Dendritic cell treated with granulocyte-macrophage colony-stimulating factor and Interleukin-4, amounts not matched to agents 40 ng/mL and 50 ng/mL, for 4 days (primary cell): Measurements from ENCODE around the gene NR4A3.
"Not testable (repeated sequence)": the region's sequence is repeated elsewhere in the genome, so short reads cannot be mapped to it uniquely, and the experiment has no call there.

Source experiments
- H3K27ac Mint-ChIP-seq: one replicate; pipeline ENCODE4 v1.8.0; 2022; ENCODE audit warnings: mild to moderate bottlenecking, mixed read lengths
- H3K27me3 Mint-ChIP-seq: one replicate; pipeline ENCODE4 v1.8.0; 2022; ENCODE audit warnings: mild to moderate bottlenecking, mixed read lengths
- H3K36me3 Mint-ChIP-seq: one replicate; pipeline ENCODE4 v1.8.0; 2022; ENCODE audit warnings: low read depth, mixed read lengths
- H3K4me1 Mint-ChIP-seq: one replicate; pipeline ENCODE4 v1.8.0; 2022; ENCODE audit warnings: low read depth, mixed read lengths
- H3K4me3 Mint-ChIP-seq: one replicate; pipeline ENCODE4 v1.8.0; 2022; ENCODE audit warnings: mild to moderate bottlenecking, moderate library complexity, mixed read lengths
- H3K9me3 Mint-ChIP-seq: one replicate; pipeline ENCODE4 v1.8.0; 2022; ENCODE audit warnings: mixed read lengths
- intact Hi-C: fragments of 100-400 bp; cut with micrococcal nuclease; formaldehyde crosslinking; loops from one replicate; pipeline ENCODE4 v1.15.0; 2022

NR4A3 gene

DNA sequence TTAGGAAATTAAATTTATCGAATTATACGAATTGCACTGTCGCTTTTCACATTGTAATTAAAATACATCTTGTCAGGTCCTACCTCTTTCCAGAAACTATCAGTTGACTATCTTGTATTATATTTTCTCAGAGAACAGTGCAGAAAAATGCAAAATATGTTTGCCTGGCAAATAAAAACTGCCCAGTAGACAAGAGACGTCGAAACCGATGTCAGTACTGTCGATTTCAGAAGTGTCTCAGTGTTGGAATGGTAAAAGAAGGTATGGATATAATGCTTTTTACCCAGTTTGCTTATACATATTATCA is 10.8 kb downstream of the NR4A3 start:
- intact Hi-C loops, result no loop called here
- Mint-ChIP-seq H3K9me3 (no peaks in the 10 kb centered on the region), H3K27me3 (peaks cover 41% of the 10 kb centered on the region), H3K36me3 (no peaks in the 10 kb centered on the region), H3K27ac (no peak overlapping the region), H3K4me3 (no peak overlapping the region), H3K4me1 (peaks cover 5% of the 10 kb centered on the region)

GRCh38 chr9:99833735-99834134 is 12.1 kb downstream of the NR4A3 start:
- Mint-ChIP-seq H3K9me3 (no peaks in the 10 kb centered on the region), H3K4me3 (no peak overlapping the region), H3K27me3 (peaks cover 31% of the 10 kb centered on the region), H3K4me1 (peaks cover 4% of the 10 kb centered on the region), H3K36me3 (no peaks in the 10 kb centered on the region), H3K27ac (no peak overlapping the region)
- intact Hi-C loops, result no loop called here

DNA sequence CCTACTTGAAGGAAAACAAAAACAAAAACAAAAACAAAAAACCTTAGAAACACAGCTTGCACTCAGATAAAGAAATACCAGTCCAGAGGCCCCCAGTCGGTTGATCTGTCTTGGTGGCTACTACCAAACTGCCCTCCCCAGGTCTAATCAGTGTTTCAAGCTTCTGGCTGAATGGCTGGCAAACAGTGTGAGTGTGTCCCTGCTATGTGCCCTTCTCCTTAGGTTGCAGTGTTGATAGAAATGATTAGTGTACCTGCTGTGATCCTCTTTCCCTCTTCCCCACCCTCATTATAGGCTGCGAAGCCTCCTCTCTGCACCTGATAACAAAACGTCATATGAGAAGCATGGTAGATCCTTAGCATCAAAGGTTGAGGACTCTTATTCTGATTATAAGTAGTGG is 12.8 kb downstream of the NR4A3 start:
- H3K27me3 Mint-ChIP-seq, result peaks cover 24% of the 10 kb centered on the region
- H3K36me3 Mint-ChIP-seq, result no peaks in the 10 kb centered on the region
- intact Hi-C loops, result no loop called here

GRCh38 chr9:99835142-99835541 is 13.5 kb downstream of the NR4A3 start:
- H3K4me3 Mint-ChIP-seq, result no peak overlapping the region
- H3K27ac Mint-ChIP-seq, result no peak overlapping the region
- H3K9me3 Mint-ChIP-seq, result no peaks in the 10 kb centered on the region
- intact Hi-C loops, result no loop called here
- no peaks in the 10 kb centered on the region for H3K36me3 Mint-ChIP-seq
- H3K27me3 Mint-ChIP-seq, result peaks cover 20% of the 10 kb centered on the region
- no peaks in the 10 kb centered on the region for H3K4me1 Mint-ChIP-seq

More for the DNA sequence above, 12.8 kb downstream of the NR4A3 start:
- no peaks in the 10 kb centered on the region for H3K9me3 Mint-ChIP-seq
- H3K27ac Mint-ChIP-seq, result no peak overlapping the region
- no peaks in the 10 kb centered on the region for H3K4me1 Mint-ChIP-seq
- no peak overlapping the region for H3K4me3 Mint-ChIP-seq

- Mint-ChIP-seq H3K27me3 (peaks cover 16% of the 10 kb centered on the region), H3K36me3 (no peaks in the 10 kb centered on the region), H3K27ac (no peak overlapping the region), H3K9me3 (no peaks in the 10 kb centered on the region), H3K4me1 (no peaks in the 10 kb centered on the region), H3K4me3 (no peak overlapping the region)
- intact Hi-C loops, result no loop called here
Measured at GRCh38 chr9:99835581-99835980, 13.9 kb downstream of the NR4A3 start.

GRCh38 chr9:99840072-99840471 is 18.4 kb downstream of the NR4A3 start:
- H3K9me3 Mint-ChIP-seq, result no peaks in the 10 kb centered on the region
- H3K36me3 Mint-ChIP-seq, result no peaks in the 10 kb centered on the region
- intact Hi-C loops, result no loop called here
- peaks cover 5% of the 10 kb centered on the region for H3K27me3 Mint-ChIP-seq
- no peak overlapping the region for H3K4me3 Mint-ChIP-seq
- no peaks in the 10 kb centered on the region for H3K4me1 Mint-ChIP-seq
- H3K27ac Mint-ChIP-seq, result no peak overlapping the region

- Mint-ChIP-seq H3K36me3 (no peaks in the 10 kb centered on the region), H3K4me3 (no peak overlapping the region), H3K27me3 (peaks cover 6% of the 10 kb centered on the region), H3K27ac (no peak overlapping the region), H3K4me1 (no peaks in the 10 kb centered on the region), H3K9me3 (no peaks in the 10 kb centered on the region)
- intact Hi-C loops, result no loop called here
Measured at GRCh38 chr9:99845063-99845462, 23.4 kb downstream of the NR4A3 start.

- intact Hi-C loops, result no loop called here
- Mint-ChIP-seq H3K27ac (no peak overlapping the region), H3K36me3 (no peaks in the 10 kb centered on the region), H3K4me1 (no peaks in the 10 kb centered on the region), H3K27me3 (peaks cover 3% of the 10 kb centered on the region), H3K9me3 (no peaks in the 10 kb centered on the region), H3K4me3 (no peak overlapping the region)
Measured at GRCh38 chr9:99848447-99848846, 26.8 kb downstream of the NR4A3 start.

DNA sequence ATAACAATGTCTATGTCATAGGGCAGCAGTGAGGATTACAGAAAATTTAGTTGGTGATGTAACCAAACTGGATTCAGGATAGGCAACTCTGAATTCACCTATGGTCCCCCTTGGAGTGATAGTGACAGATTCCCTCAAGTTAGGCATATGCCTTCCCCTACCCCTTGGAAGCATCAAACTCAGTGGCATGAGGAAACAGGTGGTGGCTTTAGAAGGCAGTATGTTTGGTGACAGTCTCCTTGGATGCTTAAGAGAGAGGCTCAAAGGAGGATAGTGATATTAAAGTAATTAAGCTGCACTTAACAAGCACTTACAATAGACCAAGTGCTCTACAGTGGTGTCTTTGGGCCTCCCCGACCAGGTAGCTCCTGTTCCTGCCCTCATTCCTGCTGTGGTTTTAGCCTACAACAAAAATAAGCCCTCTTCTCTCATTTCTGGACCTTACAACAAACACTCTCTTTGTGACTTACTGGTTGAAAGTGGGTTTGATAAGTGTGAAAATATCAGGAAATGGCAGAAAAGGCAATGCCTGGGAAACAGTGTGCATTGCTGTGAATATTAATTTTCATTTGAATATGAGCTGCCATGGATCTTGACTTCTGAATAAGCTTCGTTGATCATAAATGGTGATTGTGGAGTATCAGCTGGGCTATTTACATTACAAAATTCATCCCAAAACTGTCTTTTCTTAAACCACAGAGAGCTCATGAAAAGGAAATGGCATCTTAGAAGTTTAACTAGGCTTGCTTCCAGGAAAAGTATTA is 29.2 kb downstream of the NR4A3 start:
- Mint-ChIP-seq H3K4me3 (no peak overlapping the region), H3K27ac (no peak overlapping the region), H3K36me3 (no peaks in the 10 kb centered on the region), H3K9me3 (no peaks in the 10 kb centered on the region), H3K4me1 (no peaks in the 10 kb centered on the region), H3K27me3 (no peaks in the 10 kb centered on the region)
- intact Hi-C loops, result no loop called here

DNA sequence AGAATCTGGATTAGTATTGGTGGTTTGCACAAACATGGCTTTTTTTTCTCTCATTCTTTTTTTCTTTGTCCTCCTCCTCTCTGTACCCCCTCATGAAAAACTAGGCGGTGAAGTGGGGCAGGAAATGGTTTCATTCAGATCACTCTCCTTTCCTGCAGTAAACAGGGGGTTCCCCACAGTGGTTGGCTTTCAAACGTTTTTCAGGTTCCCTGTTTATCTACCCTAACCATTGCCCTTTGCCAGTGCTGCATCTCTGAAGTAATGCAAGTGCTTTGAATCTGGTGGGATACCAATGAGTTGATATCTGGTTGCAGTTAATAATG is 29.8 kb downstream of the NR4A3 start:
- intact Hi-C loops, result no loop called here
- no peaks in the 10 kb centered on the region for H3K27me3 Mint-ChIP-seq
- no peak overlapping the region for H3K4me3 Mint-ChIP-seq
- H3K9me3 Mint-ChIP-seq, result no peaks in the 10 kb centered on the region
- H3K27ac Mint-ChIP-seq, result no peak overlapping the region
- H3K36me3 Mint-ChIP-seq, result no peaks in the 10 kb centered on the region
- H3K4me1 Mint-ChIP-seq, result no peaks in the 10 kb centered on the region

- H3K27me3 Mint-ChIP-seq, result no peaks in the 10 kb centered on the region
- H3K27ac Mint-ChIP-seq, result no peak overlapping the region
- no peaks in the 10 kb centered on the region for H3K9me3 Mint-ChIP-seq
- H3K4me3 Mint-ChIP-seq, result no peak overlapping the region
- intact Hi-C loops, result no loop called here
- no peaks in the 10 kb centered on the region for H3K4me1 Mint-ChIP-seq
- H3K36me3 Mint-ChIP-seq, result no peaks in the 10 kb centered on the region
Measured at GRCh38 chr9:99852617-99853016, 30.9 kb downstream of the NR4A3 start.

- H3K27ac Mint-ChIP-seq, result no peak overlapping the region
- H3K4me3 Mint-ChIP-seq, result no peak overlapping the region
- H3K36me3 Mint-ChIP-seq, result no peaks in the 10 kb centered on the region
- H3K9me3 Mint-ChIP-seq, result no peaks in the 10 kb centered on the region
- H3K4me1 Mint-ChIP-seq, result no peaks in the 10 kb centered on the region
- no peaks in the 10 kb centered on the region for H3K27me3 Mint-ChIP-seq
- intact Hi-C loops, result no loop called here
Measured at GRCh38 chr9:99855467-99856176, 33.9 kb downstream of the NR4A3 start.

- H3K36me3 Mint-ChIP-seq, intact Hi-C loops, H3K9me3 Mint-ChIP-seq, H3K27me3 Mint-ChIP-seq, H3K27ac Mint-ChIP-seq, H3K4me1 Mint-ChIP-seq, H3K4me3 Mint-ChIP-seq: not testable (repeated sequence)
Measured at GRCh38 chr9:99857576-99857975, 35.9 kb downstream of the NR4A3 start.

DNA sequence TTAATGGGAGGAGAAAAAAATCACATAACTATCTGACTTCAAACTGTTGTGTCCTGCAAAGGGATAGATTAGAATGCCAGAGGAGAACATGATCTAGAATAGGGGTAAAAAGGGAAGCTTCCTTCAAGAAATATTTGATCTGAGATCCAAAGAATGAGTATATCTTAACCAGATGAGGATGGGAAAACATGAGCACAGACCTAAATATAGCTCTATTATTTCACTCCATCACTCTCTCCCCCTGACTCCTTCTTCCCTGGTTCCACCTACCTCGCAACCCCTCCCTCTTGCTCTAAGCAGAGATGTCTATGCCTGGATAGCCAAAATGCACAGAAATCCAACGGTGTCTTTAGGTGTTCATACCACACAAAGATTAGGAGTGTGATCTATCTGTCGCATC is 36.4 kb downstream of the NR4A3 start:
- Mint-ChIP-seq H3K4me3 (no peak overlapping the region), H3K36me3 (no peaks in the 10 kb centered on the region), H3K27ac (no peak overlapping the region), H3K27me3 (no peaks in the 10 kb centered on the region), H3K4me1 (no peaks in the 10 kb centered on the region), H3K9me3 (no peaks in the 10 kb centered on the region)
- intact Hi-C loops, result no loop called here
